GM12892 (cell line): ENCODE measurements around the gene ATP6V0C.

ENCODE experiments used
- POLR2A ChIP-seq: IDR thresholded peaks from 2 replicates; pipeline ENCODE4 v1.6.1; 2011; ENCODE audit warnings: low read depth, low read length, control low read depth
- POLR2AphosphoS5 ChIP-seq: IDR thresholded peaks from 2 replicates; pipeline ENCODE4 v1.6.1; 2011; ENCODE audit warnings: low read depth, low read length, control low read depth
- TAF1 ChIP-seq: IDR thresholded peaks from 2 replicates; pipeline ENCODE4 v1.6.1; 2011; ENCODE audit warnings: low read depth, mild to moderate bottlenecking, control low read depth, low read length, borderline replicate concordance

GRCh38 chr16:2533912-2534311, 20.2 kb downstream of the ATP6V0C start:
- TF ChIP-seq POLR2A (no peak), POLR2AphosphoS5 (no peak), TAF1 (no peak)
